ENCODE data around the gene SSNA1. TPM values are rescaled to one million over a fixed set of nuclear protein-coding genes. Genes with fewer than 3 reads are reported as not detected.

The SSNA1 gene
- total RNA-seq, 1 donor from 2014 or later: 29.4 TPM

DNA sequence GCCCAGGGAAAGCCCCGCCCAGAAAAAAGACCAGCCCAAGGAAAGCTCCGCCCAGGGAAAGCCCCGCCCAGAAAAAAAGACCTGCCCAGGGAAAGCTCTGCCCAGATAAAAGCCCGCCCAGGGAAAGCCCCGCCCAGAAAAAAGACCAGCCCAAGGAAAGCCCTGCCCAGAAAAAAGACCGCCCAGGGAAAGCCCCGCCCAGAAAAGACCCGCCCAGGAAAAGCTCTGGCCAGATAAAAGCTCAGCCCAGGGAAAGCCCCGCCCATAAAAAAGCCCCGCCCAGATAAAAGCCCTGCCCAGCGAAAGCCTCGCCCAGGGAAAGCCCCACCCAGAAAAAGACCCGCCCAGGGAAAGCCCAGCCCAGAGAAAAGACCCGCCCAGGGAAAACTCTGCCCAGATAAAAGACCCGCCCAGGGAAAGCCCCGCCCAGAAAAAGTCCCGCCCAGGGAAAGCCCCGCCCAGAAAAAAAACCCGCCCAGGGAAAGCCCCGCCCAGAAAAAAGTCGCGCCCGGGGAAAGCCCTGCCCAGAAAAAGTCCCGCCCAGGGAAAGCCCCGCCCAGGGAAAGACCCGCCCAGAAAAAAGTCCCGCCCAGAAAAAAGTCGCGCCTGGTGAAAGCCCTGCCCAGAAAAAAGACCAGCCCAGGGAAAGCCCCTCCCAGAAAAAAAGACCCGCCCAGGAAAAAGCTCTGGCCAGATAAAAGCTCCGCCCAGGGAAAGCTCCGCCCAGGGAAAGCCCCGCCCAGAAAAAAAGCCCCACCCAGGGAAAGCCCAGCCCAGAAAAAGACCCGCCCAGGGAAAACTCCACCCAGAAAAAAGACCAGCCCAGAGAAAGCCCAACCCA is 37.6 kb upstream of the SSNA1 start:
- DNase-seq (ENCODE audit: low spot score) (no peak), ATAC-seq (no peak)

DNA sequence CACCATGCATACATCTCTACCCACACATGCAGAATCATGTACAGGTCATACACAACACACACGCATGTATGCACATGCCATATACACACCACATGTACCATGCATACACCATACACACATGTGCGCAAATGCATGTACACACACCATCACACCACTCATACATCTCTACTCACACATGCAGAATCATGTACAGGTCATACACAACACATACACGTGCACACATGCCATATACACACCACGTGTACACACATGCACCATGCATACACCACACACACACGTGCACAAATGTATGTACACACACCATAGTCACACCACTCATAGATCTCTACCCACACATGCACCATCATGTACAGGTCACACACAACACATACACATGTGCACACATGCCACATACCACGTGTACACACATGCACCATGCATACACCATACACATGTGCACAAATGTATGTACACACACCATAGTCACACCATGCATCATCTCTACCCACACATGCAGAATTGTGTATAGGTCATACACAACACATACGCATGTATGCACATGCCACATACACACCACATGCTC is 35.6 kb upstream of the SSNA1 start:
- DNase-seq (ENCODE audit: low spot score): no peak
- ATAC-seq: no peak

DNA sequence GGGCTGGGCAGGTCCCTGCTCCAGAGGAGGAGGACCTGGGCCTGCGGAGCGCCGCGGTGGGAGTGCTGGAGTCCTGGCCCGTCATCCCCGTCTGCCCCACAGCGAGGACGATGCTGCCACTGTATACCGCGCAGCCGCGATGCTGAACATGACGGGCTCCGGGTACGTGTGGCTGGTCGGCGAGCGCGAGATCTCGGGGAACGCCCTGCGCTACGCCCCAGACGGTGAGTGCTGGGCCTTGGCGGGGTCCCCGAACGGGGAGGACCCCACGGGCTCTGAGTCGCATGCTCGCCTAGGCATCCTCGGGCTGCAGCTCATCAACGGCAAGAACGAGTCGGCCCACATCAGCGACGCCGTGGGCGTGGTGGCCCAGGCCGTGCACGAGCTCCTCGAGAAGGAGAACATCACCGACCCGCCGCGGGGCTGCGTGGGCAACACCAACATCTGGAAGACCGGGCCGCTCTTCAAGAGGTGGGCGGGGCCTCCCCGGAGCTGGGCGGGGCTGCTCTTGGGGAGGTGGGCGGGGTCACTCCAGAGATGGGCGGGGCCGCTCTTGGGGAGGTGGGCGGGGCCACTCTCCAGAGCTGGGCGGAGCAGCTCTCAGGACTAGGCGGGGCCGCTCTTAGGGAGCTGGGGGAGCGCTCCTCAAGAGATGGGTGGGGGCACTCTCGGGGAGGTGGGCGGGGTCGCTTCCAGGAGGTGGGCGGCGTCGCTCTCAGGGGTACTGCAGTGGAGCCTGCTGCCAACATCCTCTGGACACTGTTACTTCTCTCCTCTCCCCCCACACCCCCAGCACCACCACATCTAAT is 31.7 kb upstream of the SSNA1 start:
- DNase-seq (ENCODE audit: low spot score): no peak

DNA sequence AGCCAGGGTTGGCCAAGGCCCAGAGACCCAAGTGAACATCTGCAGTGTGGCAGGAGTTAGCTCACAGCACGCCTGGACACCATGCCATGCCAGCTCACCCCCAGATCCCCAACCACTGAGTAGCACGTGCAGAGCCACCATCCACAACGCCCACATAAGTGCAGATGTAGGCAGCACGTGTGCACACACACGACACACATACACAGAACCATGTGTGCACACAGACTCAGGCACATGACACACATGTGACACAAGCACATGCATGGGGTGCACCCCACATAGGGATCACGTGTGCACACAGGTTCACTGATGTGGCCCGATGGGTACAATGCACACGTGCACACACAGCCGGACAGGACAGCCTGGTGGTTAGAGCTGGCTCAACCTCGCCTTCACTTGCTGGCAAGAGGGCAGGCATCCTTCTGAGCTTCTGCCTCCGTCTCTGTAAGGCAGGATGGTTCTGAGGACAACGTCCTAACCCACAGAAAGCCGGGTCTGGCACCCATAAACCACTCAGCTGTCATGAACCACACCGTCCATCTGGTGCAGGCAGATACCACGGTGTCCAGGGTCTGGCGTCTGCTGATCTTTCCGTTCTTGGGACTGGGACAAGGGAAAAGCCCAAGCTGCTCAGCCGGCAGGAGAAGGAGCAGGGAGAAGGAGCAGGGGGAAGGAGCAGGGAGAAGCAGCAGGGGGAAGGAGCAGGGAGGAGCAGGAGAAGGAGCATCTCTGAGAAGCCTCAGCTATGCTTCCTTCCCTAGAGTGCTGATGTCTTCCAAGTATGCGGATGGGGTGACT is 30.7 kb upstream of the SSNA1 start:
- ATAC-seq (no peak), DNase-seq (ENCODE audit: low spot score) (no peak)

More for the DNA sequence above, 31.7 kb upstream of the SSNA1 start:
- ATAC-seq: peak; percentile 63

DNA sequence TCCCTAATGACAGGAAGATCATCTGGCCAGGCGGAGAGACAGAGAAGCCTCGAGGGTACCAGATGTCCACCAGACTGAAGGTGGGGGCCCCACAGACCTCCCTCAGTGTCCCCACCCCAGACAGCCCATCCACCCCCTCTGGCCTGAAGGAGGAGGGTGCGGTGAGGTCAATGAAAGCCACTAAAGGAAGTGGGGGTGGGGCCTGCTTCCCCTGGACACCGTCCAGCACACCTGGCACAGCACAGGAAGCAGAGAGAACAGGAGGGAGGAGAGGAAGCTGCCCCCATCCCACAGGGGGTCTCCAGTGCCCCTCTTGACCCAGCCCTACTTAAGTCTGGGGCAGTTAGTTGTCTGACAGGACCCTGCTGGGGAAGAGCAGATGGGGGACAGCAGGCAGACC is 29.9 kb upstream of the SSNA1 start:
- DNase-seq (ENCODE audit: low spot score): no peak
- no peak for ATAC-seq

DNA sequence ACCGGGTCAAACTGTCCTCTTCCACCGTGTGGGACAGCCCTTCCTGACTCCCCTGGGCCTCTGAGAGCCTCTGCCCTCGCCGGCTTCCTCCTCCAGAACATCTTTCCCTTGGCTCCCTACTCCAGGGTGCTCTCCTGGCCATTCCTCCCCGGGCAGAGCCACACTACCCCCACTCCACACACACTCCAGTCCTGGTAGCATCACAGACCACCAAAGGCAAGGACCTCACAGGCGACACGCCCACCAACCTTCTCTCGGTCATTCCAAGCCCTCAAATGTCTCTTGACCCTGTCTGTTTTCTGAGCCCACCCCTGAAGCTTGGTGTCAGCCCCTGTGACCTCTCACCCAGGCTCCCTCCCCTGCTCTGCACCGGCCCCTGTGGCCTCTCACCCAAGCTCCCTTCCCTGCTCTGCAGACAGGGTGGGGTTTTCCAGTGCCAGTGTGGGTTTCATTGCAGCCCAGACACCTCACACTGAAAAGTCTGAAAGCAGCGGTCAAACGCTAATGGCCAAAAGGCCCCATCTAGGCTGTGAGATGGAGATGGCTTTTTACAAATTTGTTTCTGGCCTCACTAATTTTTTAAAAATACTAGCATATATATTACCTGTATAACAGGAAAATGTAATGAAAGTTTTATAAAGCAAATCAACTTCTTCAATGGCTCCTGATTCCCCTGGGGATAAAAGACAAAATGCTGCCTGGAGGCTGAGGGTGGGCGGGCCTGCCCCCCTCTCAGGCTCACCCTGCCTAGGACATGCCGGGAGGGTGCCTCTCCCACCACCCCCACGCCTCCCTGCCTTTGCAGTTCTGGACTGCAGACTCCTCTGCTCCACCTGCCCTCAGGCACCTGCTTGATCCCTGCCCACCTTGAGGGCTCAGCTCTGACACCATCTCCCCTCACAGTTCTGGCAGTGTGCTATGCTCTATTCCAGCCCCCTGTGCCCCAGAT is 29.1 kb upstream of the SSNA1 start:
- DNase-seq (ENCODE audit: low spot score) (no peak), ATAC-seq (no peak)

DNA sequence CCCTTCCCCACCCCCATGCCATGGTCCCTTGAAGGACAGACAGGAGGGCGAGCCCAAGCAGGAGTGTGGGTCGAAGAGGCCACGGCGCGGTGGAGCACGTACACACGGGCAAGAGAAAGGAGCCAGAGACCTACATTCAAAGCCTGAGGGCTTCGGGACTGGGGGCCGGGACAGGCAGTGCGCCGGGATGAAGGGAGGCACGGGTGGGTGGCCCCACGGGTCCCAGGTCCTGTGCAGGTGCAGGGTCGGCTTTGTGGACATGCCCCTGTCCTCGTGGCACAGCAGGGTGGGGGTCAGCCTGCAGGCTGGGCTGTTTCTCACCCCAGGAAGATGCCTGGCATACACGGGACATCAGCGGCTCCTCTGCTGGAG is 28.4 kb upstream of the SSNA1 start:
- DNase-seq (ENCODE audit: low spot score): no peak
- no peak for ATAC-seq

DNA sequence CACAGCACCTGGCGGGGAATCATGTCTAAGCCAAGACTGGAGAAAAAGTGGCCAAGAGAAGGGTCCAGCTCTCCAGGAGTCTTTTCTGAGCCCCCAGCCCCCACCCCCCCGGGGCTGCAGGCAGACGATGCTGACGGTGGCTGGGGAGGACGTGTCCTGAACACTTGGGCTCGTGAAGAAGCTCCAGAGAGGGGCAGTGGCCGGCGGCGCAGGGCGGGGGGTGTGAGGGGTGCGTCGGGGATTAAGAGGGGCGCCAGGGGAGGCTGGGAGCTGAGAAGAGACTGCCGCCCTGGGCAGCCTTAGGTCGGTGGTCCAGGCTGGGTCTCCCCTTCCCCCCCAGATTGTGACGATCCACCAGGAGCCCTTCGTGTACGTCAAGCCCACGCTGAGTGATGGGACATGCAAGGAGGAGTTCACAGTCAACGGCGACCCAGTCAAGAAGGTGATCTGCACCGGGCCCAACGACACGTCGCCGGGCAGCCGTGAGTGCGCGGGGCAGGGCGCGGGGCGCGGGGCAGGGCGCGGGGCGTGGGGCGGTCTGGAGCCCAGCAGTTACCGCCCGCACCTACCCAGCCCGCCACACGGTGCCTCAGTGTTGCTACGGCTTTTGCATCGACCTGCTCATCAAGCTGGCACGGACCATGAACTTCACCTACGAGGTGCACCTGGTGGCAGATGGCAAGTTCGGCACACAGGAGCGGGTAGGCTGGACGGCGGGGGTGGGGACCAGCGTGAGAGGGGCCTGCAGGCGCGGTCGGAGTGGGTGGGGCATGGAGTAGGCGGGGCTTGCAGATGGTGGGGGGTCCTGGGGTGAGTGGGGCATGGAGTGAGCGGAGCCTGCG is 27.5 kb upstream of the SSNA1 start:
- DNase-seq (ENCODE audit: low spot score) (no peak), ATAC-seq (no peak)

DNA sequence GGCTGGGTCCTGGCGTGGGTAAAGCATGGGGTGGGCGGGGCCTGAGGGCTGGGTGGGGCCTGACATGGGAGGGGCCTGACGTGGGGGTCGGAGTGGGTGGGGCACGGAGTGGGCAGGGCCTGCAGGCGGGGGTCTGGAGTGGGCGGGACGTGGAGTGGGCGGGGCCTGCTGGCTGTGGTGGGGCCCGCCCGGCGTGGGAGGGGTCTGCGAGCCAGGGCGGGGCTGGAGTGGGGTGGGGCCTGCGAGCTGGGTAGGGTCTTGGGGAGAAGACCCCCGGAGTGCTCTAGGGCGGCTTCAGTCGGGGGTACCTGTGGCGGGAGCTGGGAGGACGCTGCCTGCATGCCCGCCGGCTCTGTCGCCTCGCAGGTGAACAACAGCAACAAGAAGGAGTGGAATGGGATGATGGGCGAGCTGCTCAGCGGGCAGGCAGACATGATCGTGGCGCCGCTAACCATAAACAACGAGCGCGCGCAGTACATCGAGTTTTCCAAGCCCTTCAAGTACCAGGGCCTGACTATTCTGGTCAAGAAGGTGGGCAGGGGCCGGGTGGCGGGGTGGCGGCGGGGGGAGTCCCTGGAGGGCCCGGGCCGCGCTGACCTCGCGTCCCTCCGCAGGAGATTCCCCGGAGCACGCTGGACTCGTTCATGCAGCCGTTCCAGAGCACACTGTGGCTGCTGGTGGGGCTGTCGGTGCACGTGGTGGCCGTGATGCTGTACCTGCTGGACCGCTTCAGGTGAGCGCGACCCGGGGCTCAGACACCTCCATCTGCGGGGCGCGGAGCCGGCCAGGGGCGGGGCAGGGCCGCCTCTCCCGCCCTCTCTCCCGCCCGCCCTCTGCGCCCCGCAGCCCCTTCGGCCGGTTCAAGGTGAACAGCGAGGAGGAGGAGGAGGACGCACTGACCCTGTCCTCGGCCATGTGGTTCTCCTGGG is 26.7 kb upstream of the SSNA1 start:
- ATAC-seq (no peak), DNase-seq (ENCODE audit: low spot score) (no peak)

DNA sequence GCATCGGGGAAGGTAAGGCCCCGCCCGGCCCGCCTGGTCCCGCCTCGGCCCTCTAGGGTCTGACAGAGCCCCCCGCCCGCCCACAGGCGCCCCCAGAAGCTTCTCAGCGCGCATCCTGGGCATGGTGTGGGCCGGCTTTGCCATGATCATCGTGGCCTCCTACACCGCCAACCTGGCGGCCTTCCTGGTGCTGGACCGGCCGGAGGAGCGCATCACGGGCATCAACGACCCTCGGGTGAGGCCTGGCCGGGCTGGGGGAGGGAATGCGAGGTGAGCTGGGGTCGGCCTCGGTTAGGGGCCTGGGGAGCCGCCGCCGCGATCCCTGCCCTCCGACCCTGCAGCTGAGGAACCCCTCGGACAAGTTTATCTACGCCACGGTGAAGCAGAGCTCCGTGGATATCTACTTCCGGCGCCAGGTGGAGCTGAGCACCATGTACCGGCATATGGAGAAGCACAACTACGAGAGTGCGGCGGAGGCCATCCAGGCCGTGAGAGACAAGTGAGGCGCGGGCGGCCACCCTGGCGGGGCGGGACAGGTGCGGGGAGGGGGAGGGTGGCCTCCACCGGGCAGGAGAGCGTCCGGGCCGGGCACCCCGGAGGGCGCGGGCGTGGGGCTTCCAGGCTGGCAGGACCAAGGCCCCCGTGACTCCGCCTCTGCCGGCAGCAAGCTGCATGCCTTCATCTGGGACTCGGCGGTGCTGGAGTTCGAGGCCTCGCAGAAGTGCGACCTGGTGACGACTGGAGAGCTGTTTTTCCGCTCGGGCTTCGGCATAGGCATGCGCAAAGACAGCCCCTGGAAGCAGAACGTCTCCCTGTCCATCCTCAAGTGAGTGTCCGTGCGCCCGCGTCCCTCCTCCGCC is 25.7 kb upstream of the SSNA1 start:
- peak; percentile 57 for DNase-seq (ENCODE audit: low spot score)
- peak; percentile 87 for ATAC-seq

DNA sequence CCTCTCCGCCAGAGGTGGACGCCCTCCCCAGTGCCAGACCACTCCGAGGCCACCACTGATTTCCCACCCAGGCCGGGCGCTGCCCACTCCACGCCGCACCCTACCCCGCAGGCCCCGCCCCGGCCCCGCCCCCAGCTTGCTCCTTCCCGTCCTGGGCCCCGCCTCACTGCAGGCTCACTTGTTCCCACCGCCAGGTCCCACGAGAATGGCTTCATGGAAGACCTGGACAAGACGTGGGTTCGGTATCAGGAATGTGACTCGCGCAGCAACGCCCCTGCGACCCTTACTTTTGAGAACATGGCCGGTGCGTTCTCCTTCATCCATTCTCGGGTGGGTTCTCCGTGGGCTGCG is 25.1 kb upstream of the SSNA1 start:
- ATAC-seq: peak; percentile 6

DNA sequence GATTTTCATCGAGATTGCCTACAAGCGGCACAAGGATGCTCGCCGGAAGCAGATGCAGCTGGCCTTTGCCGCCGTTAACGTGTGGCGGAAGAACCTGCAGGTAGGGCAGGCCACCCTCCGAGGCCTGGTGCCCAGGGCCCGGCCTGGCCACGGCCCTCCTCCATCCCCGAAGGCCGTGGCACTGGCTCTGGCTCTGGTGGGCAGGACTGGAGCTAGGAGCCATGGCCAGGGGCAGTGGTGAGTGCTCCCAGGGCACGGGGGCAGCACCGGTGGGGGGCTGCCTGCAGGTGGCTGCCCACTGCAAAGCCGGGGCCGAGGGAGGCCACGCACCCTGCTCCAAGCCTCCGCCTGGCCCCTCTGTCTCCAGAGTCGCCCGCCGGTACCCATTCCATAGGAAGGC is 24.7 kb upstream of the SSNA1 start:
- DNase-seq (ENCODE audit: low spot score) (no peak), ATAC-seq (no peak)

More for the DNA sequence above, 25.1 kb upstream of the SSNA1 start:
- DNase-seq (ENCODE audit: low spot score): no peak

DNA sequence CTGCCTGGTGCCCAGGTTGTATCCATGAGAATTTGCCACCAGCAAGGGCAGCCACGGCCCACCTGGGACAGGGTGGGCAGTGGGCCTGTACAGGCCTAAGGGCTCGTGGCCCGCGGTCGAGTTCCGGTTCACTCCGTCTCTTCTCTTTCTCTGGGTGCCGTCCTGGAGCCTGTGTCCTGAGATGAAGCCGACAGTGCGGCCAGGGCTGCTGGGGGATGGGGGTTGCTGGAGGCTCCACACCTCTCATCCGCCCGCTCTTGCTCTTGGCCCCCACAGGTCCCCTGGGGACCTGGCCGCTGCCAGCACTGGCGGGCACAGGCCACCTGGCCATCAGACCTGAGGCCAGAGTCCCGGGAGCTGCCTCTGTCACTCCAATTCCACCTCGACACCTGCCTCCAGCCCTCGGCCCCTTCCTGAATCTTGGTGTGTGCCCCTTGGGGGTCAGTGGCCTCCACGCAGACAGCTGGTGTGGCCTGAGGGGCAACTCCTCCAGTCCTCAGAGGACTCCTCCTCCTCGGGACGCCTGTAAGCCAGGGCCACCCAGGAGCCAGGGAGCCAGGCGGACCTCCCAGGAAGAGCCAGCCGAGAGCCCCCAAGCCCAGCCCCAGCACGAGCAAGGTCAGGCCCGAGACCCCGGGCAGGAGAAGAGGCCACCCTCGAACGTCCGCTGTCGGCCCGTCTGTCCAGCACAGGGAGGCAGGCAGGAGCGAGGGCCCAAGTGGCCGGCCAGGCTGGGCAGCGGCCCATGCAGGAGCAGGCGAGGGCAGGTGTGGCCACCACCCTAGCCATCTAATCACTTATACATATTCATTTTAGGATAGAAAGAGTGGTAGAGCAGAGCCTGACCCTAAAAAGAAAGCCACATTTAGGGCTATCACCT is 23.9 kb upstream of the SSNA1 start:
- DNase-seq (ENCODE audit: low spot score): no peak
- ATAC-seq: no peak

DNA sequence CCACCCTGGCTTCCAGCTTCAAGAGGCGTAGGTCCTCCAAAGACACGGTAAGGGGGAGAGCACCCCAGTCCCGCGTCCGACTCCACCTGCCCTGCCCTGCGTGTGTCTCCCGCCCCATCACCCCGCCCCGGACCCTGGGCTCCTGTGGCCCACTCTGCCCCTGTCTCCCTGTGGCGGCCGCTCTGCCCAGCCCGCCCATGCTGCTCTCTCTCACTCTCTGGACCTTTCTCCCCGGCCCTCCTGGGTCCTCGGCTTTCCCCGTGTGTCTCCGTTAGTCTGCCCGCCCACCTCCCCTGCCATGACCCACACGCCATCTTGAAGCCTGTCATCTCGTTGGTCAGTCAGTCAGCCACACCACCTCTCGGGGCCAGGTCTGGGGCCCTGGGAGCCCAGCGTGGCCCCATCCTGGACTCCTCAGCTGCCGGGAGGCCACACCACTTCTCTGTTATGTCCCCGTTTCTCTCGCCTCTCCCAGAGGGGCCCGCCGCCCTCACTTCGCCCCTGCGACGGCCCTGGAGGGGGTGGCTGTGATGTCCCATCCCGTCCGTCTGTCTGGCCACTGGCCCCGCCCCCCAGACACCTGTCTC is 23.1 kb upstream of the SSNA1 start:
- ATAC-seq (no peak), DNase-seq (ENCODE audit: low spot score) (no peak)

DNA sequence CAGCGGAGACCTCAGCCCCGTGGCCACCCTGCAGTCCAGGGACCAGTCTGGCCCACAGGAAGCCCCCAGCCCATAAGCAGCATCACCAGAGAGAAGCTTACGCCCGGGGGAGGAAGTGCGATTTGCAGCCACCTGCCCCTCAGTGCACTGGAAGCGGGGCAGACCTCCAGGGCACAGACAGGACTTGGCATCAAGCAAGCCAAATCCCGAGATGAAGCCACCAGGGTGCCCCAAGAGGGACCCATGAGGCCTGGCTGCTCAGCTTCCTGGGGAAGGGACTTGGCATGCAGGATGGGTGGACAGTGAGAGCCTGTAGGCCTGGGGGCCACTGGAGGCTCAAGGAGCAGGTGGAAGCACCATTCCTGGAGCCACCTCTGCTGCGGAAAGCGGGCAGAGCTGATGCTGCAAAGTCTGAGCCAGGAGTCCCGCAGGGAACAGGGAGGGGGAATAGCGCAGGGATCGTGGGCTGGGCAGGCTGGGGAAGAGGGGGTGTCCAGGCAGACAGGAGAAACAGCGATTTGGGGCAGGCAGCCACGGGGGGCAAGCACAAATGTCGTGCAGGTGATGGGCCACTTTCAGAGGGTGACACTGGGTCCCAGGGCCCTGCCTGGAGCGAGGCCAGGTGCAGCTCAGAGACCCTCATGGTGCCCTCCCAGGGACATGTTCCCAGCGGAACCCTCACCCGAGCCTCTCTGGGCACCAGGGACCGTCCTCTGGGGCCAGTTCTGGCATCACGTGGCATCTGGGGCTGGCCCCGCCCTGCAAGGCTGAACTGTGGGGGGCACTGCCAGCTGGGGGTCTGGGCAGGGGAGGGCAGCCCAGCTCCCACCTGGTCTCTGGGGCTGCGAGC is 21.9 kb upstream of the SSNA1 start:
- DNase-seq (ENCODE audit: low spot score) (no peak), ATAC-seq (no peak)
